Right ventricle myocardium inferior (tissue), 1 donor: Measurements from ENCODE around the gene NUP214. TPM values are rescaled to one million over a fixed set of nuclear protein-coding genes. Genes with fewer than 3 reads are reported as not detected.
"Not testable (repeated sequence)": the region's sequence is repeated elsewhere in the genome, so short reads cannot be mapped to it uniquely, and the experiment has no call there.

Experiments used
- ATAC-seq: fragments of 200-7000 bp; cut with Tn5 transposase; one replicate; pipeline ENCODE4 v1.9.1; 2020; ENCODE audit warnings: mild to moderate bottlenecking, moderate library complexity
- DNase-seq: peaks from one replicate; pipeline ENCODE4 v3.0.0; 2021; ENCODE audit errors: missing footprints
- intact Hi-C: fragments of 100-400 bp; cut with DNase I; formaldehyde crosslinking; loops from one replicate; pipeline ENCODE4 v1.11.0; 2022
- total RNA-seq: library from RNA; stranded (reverse); fragmentation: NEBNext Ultra II Directional; extraction: Animal tissue kit (Norgen Biotek cat#: 25700); gene quantifications from one replicate; pipeline ENCODE4 v1.2.1, GENCODE V29; 2021
- donor health status: DM: no; HTN: yes; CAD: no; lungs with severe emphysema.

NUP214 gene
- total RNA-seq, 1 donor from 2014 or later = 20.8 TPM

DNA sequence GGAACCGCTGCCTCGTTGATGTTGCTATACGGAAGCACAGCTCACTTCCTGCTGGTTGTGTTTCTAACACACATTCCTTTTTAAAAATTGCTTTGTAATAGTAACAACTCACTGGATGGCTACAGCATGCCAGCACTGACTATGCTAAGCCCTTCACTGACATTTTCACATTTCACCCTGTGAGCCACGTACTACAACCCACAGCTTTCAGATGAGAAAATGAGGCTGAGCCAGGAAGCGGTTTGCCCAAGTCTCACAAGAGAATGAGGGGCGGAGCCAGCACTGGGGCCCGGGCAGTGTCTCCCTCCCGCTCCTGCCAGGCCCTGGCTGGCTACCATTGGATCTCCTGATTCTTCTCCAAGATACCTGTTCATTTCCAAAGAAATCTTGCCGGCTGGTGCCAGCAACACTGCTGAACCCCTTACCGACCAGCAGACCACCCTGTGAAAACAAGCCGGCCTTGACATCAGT, 112.6 kb downstream of the NUP214 start:
- intact Hi-C loops = loop anchor here (2.0 to 5.0 kb wide), 3 partner anchors 37 to 99 kb away; no protein-coding TSS in a partner anchor
- DNase-seq (peak; percentile 91), ATAC-seq (peak; percentile 53)

GRCh38 chr9:131238402-131239021, 113.1 kb downstream of the NUP214 start:
- peak; percentile 80 for DNase-seq
- ATAC-seq = peak; percentile 35
- intact Hi-C loops = loop anchor here (2.0 to 5.0 kb wide), 3 partner anchors 36 to 99 kb away; no protein-coding TSS in a partner anchor

GRCh38 chr9:131239161-131239975, 114.0 kb downstream of the NUP214 start:
- intact Hi-C loops = loop anchor here (2.0 to 5.0 kb wide), 3 partner anchors 35 to 98 kb away; no protein-coding TSS in a partner anchor
- DNase-seq = no peak
- no peak for ATAC-seq

DNA sequence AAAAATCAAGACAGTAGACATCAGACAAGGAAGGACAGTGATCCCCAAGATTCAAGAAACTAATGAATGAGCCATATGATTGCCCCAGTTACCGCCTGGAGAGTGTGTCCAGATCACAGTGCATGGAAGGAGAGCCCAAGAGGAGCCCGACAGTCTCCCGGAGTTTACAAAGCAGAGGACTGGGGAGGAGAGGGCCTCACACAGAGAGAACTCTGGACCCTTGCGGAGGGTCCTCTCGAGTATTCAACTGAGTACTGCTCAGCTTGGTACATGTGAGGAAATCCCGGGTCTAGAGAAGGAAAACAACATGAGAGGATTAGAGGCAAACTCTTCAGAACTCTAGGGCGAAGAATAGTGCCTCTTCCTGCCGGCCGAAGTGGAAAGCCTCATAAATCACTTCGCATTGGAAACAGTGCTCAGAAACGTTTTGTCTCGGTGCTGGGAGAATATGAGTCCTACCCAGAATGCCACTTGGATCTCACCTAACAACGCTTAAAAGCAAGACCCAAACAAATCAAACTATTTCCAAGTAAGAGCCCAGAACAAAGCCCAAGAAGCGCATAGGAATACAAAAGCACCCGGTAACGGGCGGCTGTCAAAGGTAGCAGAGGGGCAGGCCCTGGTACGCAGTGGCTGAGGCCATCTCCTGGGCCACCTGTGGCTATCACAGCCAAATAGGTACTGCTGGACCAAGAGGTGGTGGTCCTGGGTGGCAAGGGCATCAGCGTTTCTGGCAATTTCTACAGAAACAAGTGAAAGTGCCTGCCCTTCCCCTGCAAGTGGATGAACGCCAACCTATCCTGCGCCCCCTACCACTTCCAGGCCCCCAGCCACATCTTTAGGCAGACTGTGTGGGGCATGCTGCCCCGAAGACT, 114.9 kb downstream of the NUP214 start:
- DNase-seq (no peak), ATAC-seq (no peak)
- intact Hi-C loops = no loop called here

GRCh38 chr9:131244331-131244730, 118.9 kb downstream of the NUP214 start:
- ATAC-seq, DNase-seq, intact Hi-C loops: not testable (repeated sequence)

GRCh38 chr9:131246618-131247017, 121.2 kb downstream of the NUP214 start:
- intact Hi-C loops = no loop called here
- ATAC-seq (no peak), DNase-seq (no peak)

- DNase-seq = no peak
These were observed 126.7 kb downstream of the NUP214 start for GRCh38 chr9:131252120-131252519.

DNA sequence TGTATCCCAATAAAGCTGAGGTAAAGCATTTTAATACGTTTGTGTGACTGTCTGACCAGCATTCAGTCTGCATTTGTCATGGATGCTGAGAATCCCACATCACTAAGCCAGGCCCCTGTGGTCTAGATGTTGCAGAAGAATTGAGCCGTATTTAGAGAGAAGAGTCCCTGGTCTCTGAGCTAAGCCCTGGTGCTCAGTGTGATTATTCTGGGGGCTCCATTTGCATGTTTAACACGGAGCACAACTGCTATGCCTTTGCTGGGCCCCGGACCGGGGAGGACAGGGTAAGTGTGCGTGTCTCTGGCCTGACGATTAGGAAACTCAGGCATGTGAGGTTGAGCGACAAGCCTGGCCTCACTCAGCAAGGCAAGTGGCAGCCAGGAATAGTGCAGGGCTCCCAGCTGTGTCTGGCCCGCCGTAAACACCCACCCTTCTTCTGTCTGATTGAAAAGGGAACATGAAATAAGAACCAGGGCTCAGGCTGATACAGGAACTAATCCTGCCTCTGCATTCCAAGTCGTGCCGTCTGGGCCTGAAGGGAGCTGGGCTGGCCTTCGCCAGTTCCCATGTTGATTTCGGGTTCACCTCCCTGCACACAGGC, 128.6 kb downstream of the NUP214 start:
- intact Hi-C loops = no loop called here
- peak; percentile 83 for DNase-seq
- peak; percentile 87 for ATAC-seq

More at GRCh38 chr9:131252120-131252519, 126.7 kb downstream of the NUP214 start:
- intact Hi-C loops = no loop called here
- no peak for ATAC-seq

- intact Hi-C loops = no loop called here
- DNase-seq (no peak), ATAC-seq (no peak)
These were observed 129.2 kb downstream of the NUP214 start for GRCh38 chr9:131254626-131255025.

DNA sequence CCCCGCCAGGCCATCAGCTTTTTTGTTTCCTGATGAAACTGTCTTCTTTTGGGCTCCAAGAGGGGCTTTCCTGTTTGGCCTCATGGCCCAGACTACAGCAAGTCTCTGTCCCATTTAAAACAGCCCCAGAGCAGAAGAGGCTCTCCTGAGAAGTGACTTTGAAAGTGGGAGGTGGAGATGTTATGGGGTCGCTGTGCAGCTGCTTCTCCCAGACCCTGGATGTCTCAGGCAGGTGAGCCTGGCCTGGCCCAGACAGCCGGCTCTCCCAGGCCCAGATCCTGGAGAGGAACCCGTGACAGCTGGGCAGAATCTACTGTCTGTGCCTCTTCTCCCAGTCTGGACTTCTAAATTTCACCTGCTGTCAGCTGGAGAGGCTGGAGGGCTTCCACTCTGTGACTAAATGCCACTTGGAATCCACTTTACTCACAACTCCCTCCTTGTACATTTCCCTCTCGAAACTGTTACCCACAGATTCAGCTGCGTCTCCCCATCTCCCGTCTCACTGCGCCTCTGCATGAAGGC, 130.4 kb downstream of the NUP214 start:
- ATAC-seq (no peak), DNase-seq (peak; percentile 39)
- intact Hi-C loops = loop anchor here (1.0 kb wide), 1 partner anchor 15 kb away; no protein-coding TSS in a partner anchor

GRCh38 chr9:131257266-131258025, 132.1 kb downstream of the NUP214 start:
- intact Hi-C loops = no loop called here
- no peak for ATAC-seq
- DNase-seq = no peak

DNA sequence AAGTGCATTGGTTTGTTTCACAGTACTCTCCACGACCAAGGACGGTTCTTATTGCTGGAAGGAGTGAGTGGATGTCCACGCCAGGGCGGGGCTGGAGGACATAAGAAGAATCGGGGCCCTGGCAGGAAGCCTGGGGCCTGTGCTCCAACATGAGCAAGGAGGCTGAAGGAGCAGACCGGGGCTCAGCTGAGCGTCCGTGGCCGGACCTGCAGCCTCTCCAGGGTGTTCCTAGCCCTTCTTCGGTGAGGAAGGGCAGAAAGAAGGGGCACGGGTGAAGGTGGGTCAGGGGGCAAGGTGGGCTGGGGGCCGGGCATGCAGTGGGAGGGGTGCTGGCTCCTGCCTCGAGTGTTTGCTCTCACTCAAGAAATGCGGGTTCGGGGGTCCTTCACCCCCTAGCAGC, 132.8 kb downstream of the NUP214 start:
- DNase-seq (peak; percentile 88), ATAC-seq (no peak)
- intact Hi-C loops = no loop called here

- peak; percentile 66 for DNase-seq
- no peak for ATAC-seq
- intact Hi-C loops = no loop called here
These were observed 133.5 kb downstream of the NUP214 start for GRCh38 chr9:131258698-131259431.

DNA sequence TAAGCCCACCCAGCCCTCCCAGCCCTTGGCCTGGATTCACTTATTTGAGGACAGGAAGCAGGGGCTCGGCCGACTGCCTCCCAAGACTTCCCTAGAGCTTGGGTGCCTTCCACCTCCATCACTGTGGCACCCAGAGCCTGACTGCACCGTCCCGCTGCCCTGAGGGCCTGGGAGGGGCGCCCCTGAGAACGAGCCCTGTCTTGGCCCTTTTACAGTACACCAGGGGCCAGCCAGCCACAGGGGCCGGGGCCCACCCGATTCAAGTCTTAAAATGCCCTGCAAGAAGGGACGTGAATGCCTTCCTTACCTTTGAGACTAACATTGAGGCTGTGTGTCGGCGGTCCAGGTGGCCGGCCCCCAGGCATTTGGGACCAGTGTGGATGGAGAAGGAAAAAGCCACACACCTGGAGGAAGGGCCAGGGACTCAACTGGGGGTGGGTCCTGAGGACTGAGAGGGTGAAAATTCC, 134.1 kb downstream of the NUP214 start:
- intact Hi-C loops = no loop called here
- DNase-seq = no peak

GRCh38 chr9:131259916-131260597, 134.7 kb downstream of the NUP214 start:
- intact Hi-C loops = no loop called here
- no peak for DNase-seq
- ATAC-seq = no peak

More for the DNA sequence above, 134.1 kb downstream of the NUP214 start:
- ATAC-seq = no peak

GRCh38 chr9:131260751-131261452, 135.5 kb downstream of the NUP214 start:
- ATAC-seq (no peak), DNase-seq (no peak)
- intact Hi-C loops = no loop called here
